GM18868 (cell line): ENCODE data around the gene TP53BP2.

Experiments used
- ATAC-seq: cut with Tn5 transposase; IDR thresholded peaks from one replicate; pipeline ENCODE4 v1.9.1; 2021; ENCODE audit warnings: mild to moderate bottlenecking, moderate library complexity; ENCODE audit not compliant: unreplicated experiment

TP53BP2 gene

DNA sequence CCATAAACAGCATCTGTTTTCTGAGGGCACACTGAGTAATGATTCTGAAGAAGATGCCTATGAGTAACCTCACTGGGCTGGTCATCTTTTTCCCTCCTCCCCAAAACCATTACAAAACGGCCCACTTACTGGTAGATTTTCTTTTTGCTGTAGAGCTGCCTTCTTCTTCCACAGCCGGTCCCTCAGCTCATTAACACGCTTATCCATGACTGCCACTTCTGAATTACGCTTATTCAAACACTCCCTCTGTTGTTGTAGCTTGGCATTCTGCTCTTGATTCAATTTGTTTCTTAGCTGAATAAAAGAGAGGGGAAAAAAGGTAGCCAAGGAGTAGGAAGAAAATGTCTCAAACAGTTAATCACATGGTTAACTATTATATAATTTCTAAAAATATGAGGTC lies 43.1 kb downstream of the TP53BP2 start:
- no peak for ATAC-seq

GRCh38 chr1:223802032-223802431 lies 43.7 kb downstream of the TP53BP2 start:
- ATAC-seq = no peak

GRCh38 chr1:223796210-223796609 lies 49.5 kb downstream of the TP53BP2 start:
- no peak for ATAC-seq

- no peak for ATAC-seq
These were observed 51.4 kb downstream of the TP53BP2 start for GRCh38 chr1:223794136-223794880.

DNA sequence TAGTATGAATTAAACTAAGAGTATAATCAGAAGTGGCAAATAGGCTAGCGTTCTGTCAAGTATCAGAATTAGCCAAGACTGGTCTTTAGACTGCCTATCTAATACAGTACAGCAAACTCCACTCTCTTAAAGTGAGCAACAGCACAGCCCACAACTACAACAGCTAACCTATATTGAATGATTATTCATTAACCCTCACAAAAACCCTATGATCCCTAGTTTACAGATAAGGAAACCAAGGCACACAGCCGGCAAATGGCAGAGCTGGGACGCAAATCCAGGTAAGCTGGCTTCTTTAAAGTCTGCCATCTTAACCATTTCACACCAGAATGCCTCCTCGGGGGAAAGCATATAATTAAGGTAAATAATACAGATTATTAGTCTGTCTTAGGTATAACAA lies 52.0 kb downstream of the TP53BP2 start:
- no peak for ATAC-seq

DNA sequence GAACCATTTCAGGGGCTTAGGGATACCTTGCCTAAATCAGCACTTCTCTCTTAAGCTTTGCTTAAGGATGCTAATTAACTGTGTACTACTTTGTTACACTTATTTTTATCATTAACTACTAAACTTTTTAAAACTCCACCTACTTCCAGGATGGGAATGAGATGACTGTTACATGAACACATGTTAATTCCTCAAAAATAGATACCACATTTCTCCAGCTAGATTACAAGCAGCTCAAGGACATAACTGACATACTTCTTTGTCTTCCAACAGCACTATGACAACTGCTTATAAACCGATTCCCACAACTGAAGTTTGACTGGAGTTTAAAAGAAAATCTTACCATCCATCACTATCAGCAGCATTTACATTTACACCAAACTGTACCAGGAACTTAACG lies 53.7 kb downstream of the TP53BP2 start:
- ATAC-seq = no peak

DNA sequence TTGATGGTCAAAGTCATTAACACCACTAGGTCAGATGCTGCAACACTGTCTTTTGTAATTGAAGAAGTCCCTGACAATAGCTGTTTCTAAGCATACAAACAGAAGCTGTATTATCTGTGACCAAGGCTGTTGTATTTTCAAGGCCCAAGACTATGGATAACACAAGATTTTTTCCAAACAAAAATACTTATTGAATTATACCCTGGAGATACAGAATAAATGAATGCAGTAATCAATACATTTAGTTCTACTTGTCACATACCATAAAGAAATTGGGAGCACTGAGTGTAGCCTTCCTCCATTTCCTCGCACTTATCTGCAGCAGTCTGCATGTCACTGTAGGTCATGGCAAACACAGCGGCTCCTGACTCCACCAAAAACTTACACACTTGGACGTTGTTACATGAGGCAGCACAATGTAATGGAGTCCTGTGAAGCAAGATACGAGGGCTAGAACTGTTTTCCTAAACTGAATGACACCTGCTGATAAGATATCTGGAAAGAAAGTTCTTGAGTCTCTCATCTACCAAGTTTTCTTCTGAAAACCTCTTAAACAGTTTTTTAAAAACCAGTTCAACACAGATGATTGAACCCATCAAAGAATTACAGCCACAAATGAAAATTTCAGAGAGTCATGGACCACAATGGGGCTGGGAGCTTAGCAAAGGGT lies 56.9 kb downstream of the TP53BP2 start:
- no peak for ATAC-seq

GRCh38 chr1:223785808-223786207 lies 59.9 kb downstream of the TP53BP2 start:
- ATAC-seq = no peak

GRCh38 chr1:223784541-223784940 lies 61.2 kb downstream of the TP53BP2 start:
- no peak for ATAC-seq

GRCh38 chr1:223783676-223784075 lies 62.1 kb downstream of the TP53BP2 start:
- no peak for ATAC-seq

DNA sequence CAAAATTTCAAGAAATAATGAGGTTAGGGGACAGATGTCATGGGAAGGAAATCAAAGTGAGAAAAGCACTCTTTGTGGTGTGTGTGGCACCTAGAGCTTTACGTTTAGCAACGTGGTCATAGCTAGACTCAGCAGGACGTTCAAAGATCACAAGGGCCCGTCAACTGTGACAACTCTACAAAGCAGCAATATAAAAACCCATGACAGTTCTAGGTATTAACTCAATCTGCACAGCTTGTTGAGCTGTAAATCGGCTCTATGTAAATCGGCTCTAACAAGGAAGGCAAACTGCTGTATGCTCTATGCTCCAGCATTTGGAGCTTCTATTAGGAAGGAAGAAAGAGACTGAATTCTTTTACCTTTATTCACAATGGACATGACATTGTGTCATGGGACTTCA lies 64.8 kb downstream of the TP53BP2 start:
- no peak for ATAC-seq

DNA sequence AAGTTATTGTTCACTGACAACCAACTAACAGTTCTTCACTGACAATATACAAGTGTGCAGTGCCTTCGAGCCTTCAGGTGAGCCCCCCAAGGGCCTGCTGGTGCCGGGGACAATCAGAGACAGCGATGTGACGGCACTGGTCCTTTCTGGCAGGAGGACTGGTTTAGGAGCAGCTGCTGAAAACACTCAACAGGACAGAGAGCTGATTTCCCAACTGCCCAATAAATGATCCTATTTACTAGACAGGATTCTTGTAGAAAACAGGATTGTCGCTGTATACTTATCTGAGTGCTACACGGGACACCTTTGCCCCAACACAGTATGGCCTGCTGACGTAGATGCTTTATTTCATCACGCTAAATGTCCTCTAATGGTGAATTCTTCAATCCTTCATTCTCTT lies 65.4 kb downstream of the TP53BP2 start:
- no peak for ATAC-seq

DNA sequence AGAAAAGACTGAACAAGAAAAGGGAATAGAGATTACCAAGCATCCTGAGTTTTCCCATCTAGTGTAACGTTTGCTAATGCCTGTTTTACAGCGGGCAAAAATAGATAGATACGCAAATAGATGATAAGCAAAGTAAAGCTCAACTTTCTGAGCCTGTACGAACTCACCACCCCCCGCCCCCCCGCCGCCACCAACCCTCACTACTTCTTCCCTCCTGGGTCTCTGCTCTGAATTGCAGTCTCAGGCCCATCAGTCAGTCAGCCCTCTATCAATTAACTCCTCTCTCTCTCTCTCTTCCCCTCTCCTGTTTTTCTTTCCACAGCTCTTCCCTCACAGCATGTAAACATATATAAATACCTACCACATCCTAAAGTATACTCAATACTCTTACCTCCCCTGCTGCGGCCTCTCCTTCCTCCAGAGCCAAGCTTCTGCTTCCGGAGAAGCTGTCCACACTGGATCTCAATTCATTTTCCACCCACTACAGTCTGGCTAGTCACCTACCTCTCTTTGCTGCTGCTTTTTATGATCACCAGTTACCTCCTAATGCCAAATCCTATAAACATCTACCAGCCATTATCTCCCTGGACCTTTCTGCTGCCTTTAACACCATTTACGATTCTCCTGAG lies 68.8 kb downstream of the TP53BP2 start:
- ATAC-seq = no peak

DNA sequence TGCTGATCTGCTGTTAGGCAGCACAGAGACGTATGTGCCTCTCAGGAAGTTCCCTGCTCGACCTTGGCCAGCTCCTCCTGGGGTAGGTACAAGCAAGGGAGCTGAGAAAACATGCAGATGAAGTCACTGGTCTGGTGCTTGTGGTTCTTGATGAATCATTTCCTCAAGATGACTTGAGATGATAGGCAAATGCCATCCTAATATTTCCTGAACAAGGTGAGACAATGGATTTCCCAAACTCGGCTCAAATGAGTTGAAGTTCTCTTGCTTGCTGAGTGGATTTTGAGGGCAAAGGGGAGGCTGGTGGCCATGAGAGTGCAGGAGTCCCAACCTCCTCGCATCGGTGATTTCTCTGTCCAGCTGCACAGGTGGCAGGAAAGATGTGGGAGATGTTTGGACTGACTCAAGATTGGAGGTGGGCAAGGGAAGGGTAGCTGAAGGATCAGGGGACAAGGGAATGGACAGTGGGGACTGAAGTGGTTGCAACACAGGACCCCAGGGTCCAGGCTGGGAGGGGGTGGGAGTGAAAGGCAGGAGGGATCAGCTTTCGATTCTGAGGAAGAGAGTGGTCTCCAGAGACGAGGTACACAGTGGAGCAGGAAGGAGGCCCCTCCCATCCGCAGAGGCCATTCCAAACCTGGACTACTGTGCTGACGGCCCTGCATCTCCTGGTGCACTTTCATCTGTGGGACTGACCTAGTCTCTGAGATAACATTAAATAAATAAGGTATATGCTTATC lies 69.5 kb downstream of the TP53BP2 start:
- ATAC-seq = peak; percentile 83

DNA sequence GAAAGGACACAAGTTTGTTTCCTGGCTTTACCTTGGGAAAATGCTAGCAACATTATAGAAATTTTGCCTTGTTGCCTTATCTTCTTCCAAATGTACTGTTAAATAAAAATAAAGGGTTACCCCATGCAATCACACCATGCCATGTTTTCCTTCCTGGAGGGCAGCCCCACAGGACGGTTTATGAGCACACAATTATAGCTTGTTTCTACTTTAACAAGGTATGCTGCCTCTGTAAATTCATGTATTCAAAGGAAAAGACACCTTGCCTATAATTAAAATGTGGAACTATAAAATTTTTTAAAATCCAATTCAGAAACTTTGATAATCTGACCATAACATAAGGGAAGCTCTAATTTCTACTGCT lies 70.1 kb downstream of the TP53BP2 start:
- ATAC-seq = no peak

- no peak for ATAC-seq
These were observed 70.7 kb downstream of the TP53BP2 start for GRCh38 chr1:223775054-223775453.

DNA sequence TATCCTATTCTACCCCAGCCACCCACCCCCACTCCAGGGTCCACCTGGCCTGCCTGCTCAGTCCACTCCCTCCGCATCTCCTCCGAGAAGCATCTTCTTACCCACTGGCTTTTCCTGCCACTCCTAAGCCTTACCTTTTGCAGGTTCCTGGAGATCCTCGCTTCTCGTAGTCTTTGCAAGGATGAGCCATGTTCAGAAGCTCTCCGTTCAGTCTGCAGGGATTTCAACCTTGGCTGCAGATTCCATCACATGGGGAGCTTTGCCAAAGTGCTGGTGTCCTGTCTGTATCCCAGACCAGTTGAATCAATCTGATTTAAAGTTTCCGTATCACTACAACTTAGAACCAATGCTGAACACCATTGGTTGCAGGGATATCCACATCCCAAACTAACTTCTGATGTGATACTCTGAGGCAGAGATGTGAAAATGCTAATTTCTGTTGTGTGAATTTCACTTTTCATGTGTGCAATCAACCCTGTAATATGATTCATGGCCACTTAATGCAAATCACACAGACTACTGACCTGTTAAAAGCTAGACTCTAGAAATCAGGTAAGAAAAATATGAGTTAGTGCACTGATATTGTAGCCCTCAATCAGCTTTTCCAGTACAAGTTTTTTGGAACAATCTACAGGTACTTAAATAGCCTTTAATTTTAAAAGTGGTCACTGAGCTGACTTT lies 71.5 kb downstream of the TP53BP2 start:
- ATAC-seq = no peak

DNA sequence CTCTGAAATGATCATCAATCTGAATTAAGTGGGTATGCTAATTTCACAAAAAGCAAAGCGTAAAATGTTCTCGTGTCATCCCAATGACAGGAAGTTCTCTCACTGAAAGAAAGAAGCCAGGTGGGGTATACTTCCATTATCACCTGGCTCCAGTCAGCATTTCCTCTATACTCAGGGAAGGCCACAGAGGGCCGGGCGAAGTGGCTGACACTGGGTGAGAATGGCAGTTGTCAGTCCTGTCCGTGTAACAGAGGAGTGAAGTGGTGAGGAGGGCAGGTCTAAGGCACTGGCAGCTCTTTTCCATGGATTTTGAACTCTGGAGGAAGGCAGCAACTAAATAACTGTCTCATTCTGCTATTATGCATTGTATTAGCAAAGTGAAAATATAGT lies 73.0 kb downstream of the TP53BP2 start:
- ATAC-seq = no peak

DNA sequence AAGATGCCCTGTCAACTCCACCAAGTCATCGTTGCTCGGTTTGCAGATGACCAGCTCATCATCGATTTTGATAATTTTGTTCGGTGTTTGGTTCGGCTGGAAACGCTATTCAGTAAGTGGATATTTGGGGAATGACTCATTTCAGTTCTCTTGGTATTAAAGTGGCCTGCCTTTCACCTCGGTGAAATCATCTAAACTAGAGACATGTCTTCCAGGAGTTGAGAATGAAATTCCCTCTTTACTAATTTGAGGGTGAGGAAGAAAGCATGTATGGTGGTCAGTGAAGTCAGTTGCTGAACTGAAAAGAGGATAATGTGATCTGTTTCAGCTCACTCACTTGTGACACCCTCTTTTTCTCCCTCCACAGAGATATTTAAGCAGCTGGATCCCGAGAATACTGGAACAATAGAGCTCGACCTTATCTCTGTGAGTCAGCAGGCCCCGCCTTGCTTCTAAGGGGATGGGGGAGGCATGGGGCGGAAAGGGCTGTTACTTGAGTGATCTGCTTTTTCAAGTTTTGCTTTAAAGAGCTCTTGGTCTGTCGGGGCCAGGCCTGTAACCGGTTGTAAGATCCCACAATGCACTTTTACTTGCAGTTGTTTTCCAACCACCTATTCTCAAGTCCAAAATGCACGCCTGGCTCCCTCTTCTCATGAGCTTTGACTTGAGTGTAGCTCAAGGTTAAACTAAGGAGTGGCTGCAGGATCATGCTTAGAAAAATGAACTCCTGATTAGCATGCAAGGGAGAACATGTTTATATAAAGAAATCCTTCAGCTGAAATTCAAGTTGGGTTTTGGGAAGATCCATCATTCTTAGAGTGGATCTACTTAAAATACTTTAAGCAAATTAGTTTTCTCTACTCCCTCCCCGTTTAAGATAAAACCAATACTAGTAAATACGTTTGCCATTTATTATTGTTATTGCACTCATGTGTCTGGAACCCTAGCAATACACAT lies 73.7 kb downstream of the TP53BP2 start:
- ATAC-seq = no peak

DNA sequence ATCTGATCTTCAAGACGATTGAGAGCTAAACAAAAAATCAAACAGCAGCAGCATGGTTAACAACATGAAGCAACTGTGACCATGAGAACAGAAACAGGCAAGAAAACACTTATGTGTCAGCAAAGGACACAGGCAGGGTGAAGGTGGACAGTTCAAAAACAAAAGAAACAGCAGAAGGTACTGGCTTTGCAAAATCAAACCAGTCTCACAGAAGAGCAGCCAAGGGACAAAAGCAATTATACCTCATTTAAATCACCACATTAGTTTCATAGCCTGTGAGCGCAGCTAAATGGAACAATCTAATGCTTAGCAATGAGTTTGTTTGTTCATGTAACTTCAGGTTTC lies 74.3 kb downstream of the TP53BP2 start:
- no peak for ATAC-seq
